Panc1 (cell line): Measurements from ENCODE around the gene TMEM101.

ENCODE experiments used
- CTCF ChIP-seq: fragments of 450-650 bp; IDR thresholded peaks from 2 replicates; pipeline ENCODE4 v1.5.1; 2017; ENCODE audit warnings: mild to moderate bottlenecking
- POLR2AphosphoS5 ChIP-seq: IDR thresholded peaks from 2 replicates; pipeline ENCODE4 v1.6.1; 2012; ENCODE audit warnings: mild to moderate bottlenecking, low read depth, low read length, moderate library complexity
- TCF7L2 ChIP-seq: IDR thresholded peaks from 2 replicates; pipeline ENCODE4 v1.6.1; 2011; ENCODE audit warnings: mild to moderate bottlenecking, low read depth, low read length, inconsistent platforms

GRCh38 chr17:44023545-44024270 lies 8.9 kb upstream of the TMEM101 start:
- TF ChIP-seq CTCF: no peak
- no peak for TF ChIP-seq POLR2AphosphoS5
- no peak for TF ChIP-seq TCF7L2
